Measurements from ENCODE around the gene AP2A2. TPM values are rescaled to one million over a fixed set of nuclear protein-coding genes. Genes with fewer than 3 reads are reported as not detected.

Gene AP2A2
- total RNA-seq, 1 experiment from 2014 or later: 55.5 TPM

DNA sequence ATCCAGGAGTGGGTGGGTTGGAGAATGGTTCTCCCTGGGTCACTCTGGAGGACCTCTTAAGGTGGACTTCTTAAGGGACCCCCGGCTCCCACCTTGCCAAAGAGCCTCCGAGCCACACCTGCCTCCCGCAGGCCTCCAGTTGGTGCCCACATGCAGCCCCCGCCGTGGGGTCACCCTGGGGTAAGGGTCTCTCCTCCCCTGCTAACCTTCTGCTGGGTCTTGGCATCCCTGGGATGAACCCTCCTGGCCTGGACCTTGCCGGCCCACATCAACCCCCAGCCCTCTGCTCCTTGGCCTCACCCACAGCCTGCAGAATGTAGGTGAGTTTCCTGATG lies 123.4 kb downstream of the AP2A2 start:
- Histone ChIP-seq H3K27me3 (ENCODE audit: insufficient read depth, low read length) (no peaks in the 10 kb centered on the region), H3K36me3 (ENCODE audit: control insufficient read depth in 1 of 2, insufficient read depth in 2 of 2, low read length in 2 of 2) (no peaks in the 10 kb centered on the region), H3K27ac (ENCODE audit: low read depth, low read length) (no peak overlapping the region), H3K9me3 (ENCODE audit: control insufficient read depth in 1 of 2, insufficient read depth in 1 of 2, low read depth in 1 of 2, low read length in 2 of 2) (no peaks in the 10 kb centered on the region), H4K20me1 (ENCODE audit: insufficient read depth) (no peaks in the 10 kb centered on the region), H3K4me1 (ENCODE audit: control insufficient read depth in 1 of 2, insufficient read depth in 2 of 2, low read length in 2 of 2) (peaks cover 3 to 15% of the 10 kb centered on the region in 2 experiments; a peak in 3 of 4 replicates), H2AFZ (ENCODE audit: low read depth, low read length, poor library complexity, severe bottlenecking) (no peak overlapping the region), H3K9ac (ENCODE audit: low read length) (no peak overlapping the region), H3K9me2 (ENCODE audit: insufficient read depth) (no peaks in the 10 kb centered on the region), H3K4me2 (ENCODE audit: low read length) (no peak overlapping the region), H3K79me2 (ENCODE audit: insufficient read depth, low read length) (no peaks in the 10 kb centered on the region), H3K4me3 (replicated peaks in 1 of 2; ENCODE audit: low read depth in 1 of 2, low read length in 2 of 2) (no peak overlapping the region)
- no peak for DNase-seq (ENCODE audit: low read depth, low spot score)
- POLR2A ChIA-PET: no interaction called here
- RAD21 ChIA-PET (ENCODE audit: low non-redundant PET in 1 of 2, low total read pairs in 2 of 2, uncharacterized antibody in 2 of 2, unreplicated experiment in 2 of 2): no interaction called here
- intact Hi-C loops (cut with micrococcal nuclease): no loop called here
- CTCF ChIA-PET: no interaction called here
- TF ChIP-seq CBX3 (IDR thresholded peaks at IDR 0.05; ENCODE audit: low read depth) (no peak), EZH2 (IDR thresholded peaks at IDR 0.05) (no peak), SP1 (IDR thresholded peaks at IDR 0.05; ENCODE audit: low read depth) (no peak), EGR1 (IDR thresholded peaks at IDR 0.05; ENCODE audit: low read depth) (no peak), YY1 (IDR thresholded peaks at IDR 0.05; ENCODE audit: extremely low read depth, insufficient replicate concordance, low read depth, low read length) (no peak), EZH2phosphoT487 (IDR thresholded peaks at IDR 0.05; ENCODE audit: borderline replicate concordance) (no peak), TCF7L2 (IDR thresholded peaks at IDR 0.05; ENCODE audit: borderline replicate concordance, extremely low read depth, insufficient read depth, insufficient read length) (no peak), FOSL1 (IDR thresholded peaks at IDR 0.05; ENCODE audit: low read depth) (no peak), CEBPB (IDR thresholded peaks at IDR 0.05; ENCODE audit: low read depth) (no peak), JUND (IDR thresholded peaks at IDR 0.05) (no peak)
- TF ChIP-seq, protein P1, sequence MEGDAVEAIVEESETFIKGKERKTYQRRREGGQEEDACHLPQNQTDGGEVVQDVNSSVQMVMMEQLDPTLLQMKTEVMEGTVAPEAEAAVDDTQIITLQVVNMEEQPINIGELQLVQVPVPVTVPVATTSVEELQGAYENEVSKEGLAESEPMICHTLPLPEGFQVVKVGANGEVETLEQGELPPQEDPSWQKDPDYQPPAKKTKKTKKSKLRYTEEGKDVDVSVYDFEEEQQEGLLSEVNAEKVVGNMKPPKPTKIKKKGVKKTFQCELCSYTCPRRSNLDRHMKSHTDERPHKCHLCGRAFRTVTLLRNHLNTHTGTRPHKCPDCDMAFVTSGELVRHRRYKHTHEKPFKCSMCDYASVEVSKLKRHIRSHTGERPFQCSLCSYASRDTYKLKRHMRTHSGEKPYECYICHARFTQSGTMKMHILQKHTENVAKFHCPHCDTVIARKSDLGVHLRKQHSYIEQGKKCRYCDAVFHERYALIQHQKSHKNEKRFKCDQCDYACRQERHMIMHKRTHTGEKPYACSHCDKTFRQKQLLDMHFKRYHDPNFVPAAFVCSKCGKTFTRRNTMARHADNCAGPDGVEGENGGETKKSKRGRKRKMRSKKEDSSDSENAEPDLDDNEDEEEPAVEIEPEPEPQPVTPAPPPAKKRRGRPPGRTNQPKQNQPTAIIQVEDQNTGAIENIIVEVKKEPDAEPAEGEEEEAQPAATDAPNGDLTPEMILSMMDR (IDR thresholded peaks at IDR 0.05 in 2 of 3, conservative IDR thresholded peaks at IDR 0.05 in 1 of 3; ENCODE audit: borderline replicate concordance in 1 of 3, insufficient read depth in 1 of 3, low read depth in 2 of 3, low read length in 2 of 3): no peak
- TF ChIP-seq, protein P2, sequence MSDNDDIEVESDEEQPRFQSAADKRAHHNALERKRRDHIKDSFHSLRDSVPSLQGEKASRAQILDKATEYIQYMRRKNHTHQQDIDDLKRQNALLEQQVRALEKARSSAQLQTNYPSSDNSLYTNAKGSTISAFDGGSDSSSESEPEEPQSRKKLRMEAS (IDR thresholded peaks at IDR 0.05): no peak
- TF ChIP-seq, protein P3, sequence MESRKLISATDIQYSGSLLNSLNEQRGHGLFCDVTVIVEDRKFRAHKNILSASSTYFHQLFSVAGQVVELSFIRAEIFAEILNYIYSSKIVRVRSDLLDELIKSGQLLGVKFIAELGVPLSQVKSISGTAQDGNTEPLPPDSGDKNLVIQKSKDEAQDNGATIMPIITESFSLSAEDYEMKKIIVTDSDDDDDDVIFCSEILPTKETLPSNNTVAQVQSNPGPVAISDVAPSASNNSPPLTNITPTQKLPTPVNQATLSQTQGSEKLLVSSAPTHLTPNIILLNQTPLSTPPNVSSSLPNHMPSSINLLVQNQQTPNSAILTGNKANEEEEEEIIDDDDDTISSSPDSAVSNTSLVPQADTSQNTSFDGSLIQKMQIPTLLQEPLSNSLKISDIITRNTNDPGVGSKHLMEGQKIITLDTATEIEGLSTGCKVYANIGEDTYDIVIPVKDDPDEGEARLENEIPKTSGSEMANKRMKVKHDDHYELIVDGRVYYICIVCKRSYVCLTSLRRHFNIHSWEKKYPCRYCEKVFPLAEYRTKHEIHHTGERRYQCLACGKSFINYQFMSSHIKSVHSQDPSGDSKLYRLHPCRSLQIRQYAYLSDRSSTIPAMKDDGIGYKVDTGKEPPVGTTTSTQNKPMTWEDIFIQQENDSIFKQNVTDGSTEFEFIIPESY (IDR thresholded peaks at IDR 0.05; ENCODE audit: extremely low read depth, insufficient replicate concordance, low read length): no peak
- TF ChIP-seq, protein P4, sequence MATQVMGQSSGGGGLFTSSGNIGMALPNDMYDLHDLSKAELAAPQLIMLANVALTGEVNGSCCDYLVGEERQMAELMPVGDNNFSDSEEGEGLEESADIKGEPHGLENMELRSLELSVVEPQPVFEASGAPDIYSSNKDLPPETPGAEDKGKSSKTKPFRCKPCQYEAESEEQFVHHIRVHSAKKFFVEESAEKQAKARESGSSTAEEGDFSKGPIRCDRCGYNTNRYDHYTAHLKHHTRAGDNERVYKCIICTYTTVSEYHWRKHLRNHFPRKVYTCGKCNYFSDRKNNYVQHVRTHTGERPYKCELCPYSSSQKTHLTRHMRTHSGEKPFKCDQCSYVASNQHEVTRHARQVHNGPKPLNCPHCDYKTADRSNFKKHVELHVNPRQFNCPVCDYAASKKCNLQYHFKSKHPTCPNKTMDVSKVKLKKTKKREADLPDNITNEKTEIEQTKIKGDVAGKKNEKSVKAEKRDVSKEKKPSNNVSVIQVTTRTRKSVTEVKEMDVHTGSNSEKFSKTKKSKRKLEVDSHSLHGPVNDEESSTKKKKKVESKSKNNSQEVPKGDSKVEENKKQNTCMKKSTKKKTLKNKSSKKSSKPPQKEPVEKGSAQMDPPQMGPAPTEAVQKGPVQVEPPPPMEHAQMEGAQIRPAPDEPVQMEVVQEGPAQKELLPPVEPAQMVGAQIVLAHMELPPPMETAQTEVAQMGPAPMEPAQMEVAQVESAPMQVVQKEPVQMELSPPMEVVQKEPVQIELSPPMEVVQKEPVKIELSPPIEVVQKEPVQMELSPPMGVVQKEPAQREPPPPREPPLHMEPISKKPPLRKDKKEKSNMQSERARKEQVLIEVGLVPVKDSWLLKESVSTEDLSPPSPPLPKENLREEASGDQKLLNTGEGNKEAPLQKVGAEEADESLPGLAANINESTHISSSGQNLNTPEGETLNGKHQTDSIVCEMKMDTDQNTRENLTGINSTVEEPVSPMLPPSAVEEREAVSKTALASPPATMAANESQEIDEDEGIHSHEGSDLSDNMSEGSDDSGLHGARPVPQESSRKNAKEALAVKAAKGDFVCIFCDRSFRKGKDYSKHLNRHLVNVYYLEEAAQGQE (IDR thresholded peaks at IDR 0.05; ENCODE audit: low read depth): no peak
- no peak for ATAC-seq
- BruUV-seq (replicated peaks): no TSS peak
